HL-60 (cell line): ENCODE data around the gene NDUFV2.

Experiments used
- POLR2AphosphoS5 ChIP-seq: IDR thresholded peaks from 2 replicates; pipeline ENCODE4 v1.6.1; 2012; ENCODE audit warnings: low read depth
- TF ChIP-seq, protein P1 (sequence below): IDR thresholded peaks from one replicate; pipeline ENCODE4 v1.5.1; 2011; ENCODE audit warnings: low read length, control low read depth, inconsistent platforms; ENCODE audit not compliant: insufficient read depth
- TF ChIP-seq, protein P2 (sequence below): IDR thresholded peaks from 2 replicates; pipeline ENCODE4 v1.6.1; 2012; ENCODE audit warnings: low read depth; ENCODE audit not compliant: insufficient replicate concordance

DNA sequence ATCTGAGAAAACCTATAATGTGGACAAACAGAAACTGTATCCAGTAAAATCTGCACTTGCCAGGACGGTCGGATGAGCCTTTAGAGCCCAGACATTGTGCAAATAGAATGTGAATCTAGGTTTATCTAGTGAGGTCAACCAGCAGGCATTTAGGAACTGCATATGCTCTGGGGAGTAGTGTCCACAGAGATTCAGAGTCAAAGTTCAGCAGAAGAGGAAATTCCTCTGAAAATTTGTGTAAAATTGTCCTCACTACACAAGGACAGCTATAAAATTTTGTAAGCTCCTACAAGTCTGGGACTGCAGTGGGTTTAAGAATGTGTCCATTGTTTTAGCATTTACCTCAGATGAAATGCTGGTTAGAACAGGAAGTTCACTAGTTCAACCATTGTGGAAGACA is 9.8 kb upstream of the NDUFV2 start:
- TF ChIP-seq, protein P1, sequence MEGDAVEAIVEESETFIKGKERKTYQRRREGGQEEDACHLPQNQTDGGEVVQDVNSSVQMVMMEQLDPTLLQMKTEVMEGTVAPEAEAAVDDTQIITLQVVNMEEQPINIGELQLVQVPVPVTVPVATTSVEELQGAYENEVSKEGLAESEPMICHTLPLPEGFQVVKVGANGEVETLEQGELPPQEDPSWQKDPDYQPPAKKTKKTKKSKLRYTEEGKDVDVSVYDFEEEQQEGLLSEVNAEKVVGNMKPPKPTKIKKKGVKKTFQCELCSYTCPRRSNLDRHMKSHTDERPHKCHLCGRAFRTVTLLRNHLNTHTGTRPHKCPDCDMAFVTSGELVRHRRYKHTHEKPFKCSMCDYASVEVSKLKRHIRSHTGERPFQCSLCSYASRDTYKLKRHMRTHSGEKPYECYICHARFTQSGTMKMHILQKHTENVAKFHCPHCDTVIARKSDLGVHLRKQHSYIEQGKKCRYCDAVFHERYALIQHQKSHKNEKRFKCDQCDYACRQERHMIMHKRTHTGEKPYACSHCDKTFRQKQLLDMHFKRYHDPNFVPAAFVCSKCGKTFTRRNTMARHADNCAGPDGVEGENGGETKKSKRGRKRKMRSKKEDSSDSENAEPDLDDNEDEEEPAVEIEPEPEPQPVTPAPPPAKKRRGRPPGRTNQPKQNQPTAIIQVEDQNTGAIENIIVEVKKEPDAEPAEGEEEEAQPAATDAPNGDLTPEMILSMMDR = no peak
- no peak for TF ChIP-seq POLR2AphosphoS5
- TF ChIP-seq, protein P2, sequence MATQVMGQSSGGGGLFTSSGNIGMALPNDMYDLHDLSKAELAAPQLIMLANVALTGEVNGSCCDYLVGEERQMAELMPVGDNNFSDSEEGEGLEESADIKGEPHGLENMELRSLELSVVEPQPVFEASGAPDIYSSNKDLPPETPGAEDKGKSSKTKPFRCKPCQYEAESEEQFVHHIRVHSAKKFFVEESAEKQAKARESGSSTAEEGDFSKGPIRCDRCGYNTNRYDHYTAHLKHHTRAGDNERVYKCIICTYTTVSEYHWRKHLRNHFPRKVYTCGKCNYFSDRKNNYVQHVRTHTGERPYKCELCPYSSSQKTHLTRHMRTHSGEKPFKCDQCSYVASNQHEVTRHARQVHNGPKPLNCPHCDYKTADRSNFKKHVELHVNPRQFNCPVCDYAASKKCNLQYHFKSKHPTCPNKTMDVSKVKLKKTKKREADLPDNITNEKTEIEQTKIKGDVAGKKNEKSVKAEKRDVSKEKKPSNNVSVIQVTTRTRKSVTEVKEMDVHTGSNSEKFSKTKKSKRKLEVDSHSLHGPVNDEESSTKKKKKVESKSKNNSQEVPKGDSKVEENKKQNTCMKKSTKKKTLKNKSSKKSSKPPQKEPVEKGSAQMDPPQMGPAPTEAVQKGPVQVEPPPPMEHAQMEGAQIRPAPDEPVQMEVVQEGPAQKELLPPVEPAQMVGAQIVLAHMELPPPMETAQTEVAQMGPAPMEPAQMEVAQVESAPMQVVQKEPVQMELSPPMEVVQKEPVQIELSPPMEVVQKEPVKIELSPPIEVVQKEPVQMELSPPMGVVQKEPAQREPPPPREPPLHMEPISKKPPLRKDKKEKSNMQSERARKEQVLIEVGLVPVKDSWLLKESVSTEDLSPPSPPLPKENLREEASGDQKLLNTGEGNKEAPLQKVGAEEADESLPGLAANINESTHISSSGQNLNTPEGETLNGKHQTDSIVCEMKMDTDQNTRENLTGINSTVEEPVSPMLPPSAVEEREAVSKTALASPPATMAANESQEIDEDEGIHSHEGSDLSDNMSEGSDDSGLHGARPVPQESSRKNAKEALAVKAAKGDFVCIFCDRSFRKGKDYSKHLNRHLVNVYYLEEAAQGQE = no peak
